ENCODE results near the gene P2RX4.
"Not testable (repeated sequence)": the region's sequence is repeated elsewhere in the genome, so short reads cannot be mapped to it uniquely, and the experiment has no call there.

Gene P2RX4

DNA sequence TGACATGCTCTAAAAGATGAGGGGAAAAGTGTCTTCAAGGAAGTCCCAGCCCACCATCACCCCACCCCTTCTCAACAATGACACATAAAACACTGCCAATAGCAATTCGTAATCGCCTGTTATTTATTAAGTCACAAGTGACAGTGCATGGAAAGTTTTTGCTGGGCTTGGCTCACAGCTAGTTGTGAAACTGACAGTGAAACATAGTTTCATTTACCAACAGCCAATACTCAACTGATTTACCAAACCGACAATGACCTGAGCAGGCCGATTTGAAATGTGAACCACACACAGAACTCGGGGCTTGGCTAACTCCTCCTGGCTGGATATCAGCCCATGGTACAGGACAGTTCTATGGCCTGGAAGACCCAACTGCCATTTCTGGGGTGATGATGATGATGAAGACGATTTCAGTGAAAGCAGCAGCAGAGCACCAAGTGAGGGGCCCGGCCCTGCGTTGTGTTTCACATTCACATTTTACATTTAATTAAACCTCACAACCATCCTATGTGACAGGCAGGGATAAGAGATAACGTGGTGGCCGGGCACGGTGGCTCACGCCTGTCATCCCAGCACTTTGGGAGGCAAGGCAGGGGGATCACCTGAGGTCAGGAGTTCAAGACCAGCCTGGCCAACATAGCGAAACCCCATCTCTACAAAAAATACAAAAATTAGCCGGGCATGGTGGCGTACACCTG lies 43.9 kb downstream of the P2RX4 start:
- no peak for DNase-seq (ENCODE audit: low read depth)
- H3K4me3 ChIP-seq (ENCODE audit: low read length): no peak overlapping the region
- TF ChIP-seq, protein P1, sequence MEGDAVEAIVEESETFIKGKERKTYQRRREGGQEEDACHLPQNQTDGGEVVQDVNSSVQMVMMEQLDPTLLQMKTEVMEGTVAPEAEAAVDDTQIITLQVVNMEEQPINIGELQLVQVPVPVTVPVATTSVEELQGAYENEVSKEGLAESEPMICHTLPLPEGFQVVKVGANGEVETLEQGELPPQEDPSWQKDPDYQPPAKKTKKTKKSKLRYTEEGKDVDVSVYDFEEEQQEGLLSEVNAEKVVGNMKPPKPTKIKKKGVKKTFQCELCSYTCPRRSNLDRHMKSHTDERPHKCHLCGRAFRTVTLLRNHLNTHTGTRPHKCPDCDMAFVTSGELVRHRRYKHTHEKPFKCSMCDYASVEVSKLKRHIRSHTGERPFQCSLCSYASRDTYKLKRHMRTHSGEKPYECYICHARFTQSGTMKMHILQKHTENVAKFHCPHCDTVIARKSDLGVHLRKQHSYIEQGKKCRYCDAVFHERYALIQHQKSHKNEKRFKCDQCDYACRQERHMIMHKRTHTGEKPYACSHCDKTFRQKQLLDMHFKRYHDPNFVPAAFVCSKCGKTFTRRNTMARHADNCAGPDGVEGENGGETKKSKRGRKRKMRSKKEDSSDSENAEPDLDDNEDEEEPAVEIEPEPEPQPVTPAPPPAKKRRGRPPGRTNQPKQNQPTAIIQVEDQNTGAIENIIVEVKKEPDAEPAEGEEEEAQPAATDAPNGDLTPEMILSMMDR (conservative IDR thresholded peaks at IDR 0.05; ENCODE audit: low read length): no peak

- TF ChIP-seq, protein P1 (conservative IDR thresholded peaks at IDR 0.05; ENCODE audit: low read length): no peak
- no peak overlapping the region for H3K4me3 ChIP-seq (ENCODE audit: low read length)
- no peak for DNase-seq (ENCODE audit: low read depth)
Measured at GRCh38 chr12:121255433-121255832, 45.5 kb downstream of the P2RX4 start.

DNA sequence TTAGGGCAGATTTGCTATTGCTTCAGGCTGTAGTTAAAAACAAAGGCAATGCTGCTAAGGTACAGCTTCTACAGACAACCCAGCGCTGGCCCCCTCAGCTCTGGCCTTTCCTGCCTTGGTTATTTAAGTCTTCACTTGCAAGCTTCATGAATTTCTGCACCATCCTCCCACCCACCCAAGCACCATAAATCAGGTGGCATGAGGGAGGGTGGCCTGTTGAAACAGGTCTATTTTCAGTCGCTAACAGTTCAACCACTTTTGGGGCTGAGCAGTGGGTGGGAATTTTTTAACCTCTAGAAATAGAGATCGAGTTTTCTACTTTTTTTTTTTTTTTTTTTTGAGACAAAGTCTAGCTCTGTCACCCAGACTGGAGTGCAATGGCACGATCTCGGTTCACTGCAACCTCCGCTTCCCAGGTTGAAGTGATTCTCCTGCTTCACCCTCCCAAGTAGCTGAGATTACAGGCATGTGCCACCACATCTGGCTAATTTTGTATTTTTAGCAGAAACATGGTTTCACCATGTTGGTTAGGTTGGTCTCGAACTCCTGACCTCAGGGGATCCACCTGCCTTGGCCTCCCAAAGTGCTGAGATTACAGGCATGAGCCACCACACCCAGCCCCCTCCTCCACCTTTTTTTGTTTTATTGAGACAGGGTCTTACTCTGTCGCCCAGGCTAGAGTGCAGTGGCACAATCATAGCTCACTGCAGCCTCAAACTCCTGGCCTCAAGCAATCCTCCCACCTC lies 47.9 kb downstream of the P2RX4 start:
- not testable (repeated sequence) for DNase-seq (ENCODE audit: low read depth); H3K4me3 ChIP-seq (ENCODE audit: low read length)

GRCh38 chr12:121259074-121259473 lies 49.1 kb downstream of the P2RX4 start:
- TF ChIP-seq, protein P1 (conservative IDR thresholded peaks at IDR 0.05; ENCODE audit: low read length): no peak
- H3K4me3 ChIP-seq (ENCODE audit: low read length): no peak overlapping the region
- DNase-seq (ENCODE audit: low read depth): no peak

DNA sequence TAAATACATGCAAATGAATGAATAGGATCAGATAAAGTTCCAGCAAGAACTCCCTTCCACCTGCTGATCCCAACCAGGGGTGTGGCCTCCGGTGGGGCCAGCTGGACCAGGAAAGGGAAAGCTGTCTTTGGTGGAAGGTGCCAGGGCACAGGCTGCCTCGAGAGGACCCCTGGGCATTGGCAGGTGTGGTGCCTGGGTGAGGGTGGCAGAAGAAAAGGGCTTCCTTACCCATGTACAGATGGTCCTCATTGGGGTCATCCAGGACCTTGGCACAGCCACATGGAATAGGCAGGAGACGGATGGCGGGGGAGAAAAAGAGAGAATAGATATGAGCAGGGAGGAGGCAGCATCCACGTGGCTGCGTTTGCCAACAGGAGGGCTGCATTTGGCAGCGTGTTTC lies 50.2 kb downstream of the P2RX4 start:
- TF ChIP-seq, protein P1 (conservative IDR thresholded peaks at IDR 0.05; ENCODE audit: low read length): no peak
- no peak overlapping the region for H3K4me3 ChIP-seq (ENCODE audit: low read length)
- no peak for DNase-seq (ENCODE audit: low read depth)

GRCh38 chr12:121261398-121261797 lies 51.5 kb downstream of the P2RX4 start:
- no peak for DNase-seq (ENCODE audit: low read depth)
- TF ChIP-seq, protein P1 (conservative IDR thresholded peaks at IDR 0.05; ENCODE audit: low read length): no peak

GRCh38 chr12:121263206-121263935 lies 53.4 kb downstream of the P2RX4 start:
- DNase-seq (ENCODE audit: low read depth): no peak
- TF ChIP-seq, protein P1 (conservative IDR thresholded peaks at IDR 0.05; ENCODE audit: low read length): no peak
- no peak overlapping the region for H3K4me3 ChIP-seq (ENCODE audit: low read length)

More at GRCh38 chr12:121261398-121261797, 51.5 kb downstream of the P2RX4 start:
- no peak overlapping the region for H3K4me3 ChIP-seq (ENCODE audit: low read length)

All from AG10803 (cell line).